Thyroid gland (tissue), 4 donors: ENCODE results near the gene BRMS1.

Source experiments
- POLR2A ChIP-seq, 2 donors: fragments of 450-650 bp; IDR thresholded peaks; one replicate each; pipeline ENCODE4 v1.6.1; 2017; ENCODE audit warnings: antibody characterized with exemption in 2 of 2, mild to moderate bottlenecking in 2 of 2, moderate library complexity in 1 of 2
- TF ChIP-seq, protein P1 (sequence below), 6 experiments: fragments of 200-600 bp in 3 of 6; fragments of 450-650 bp in 3 of 6; sonication (generic) in 3 of 6; IDR thresholded peaks; one replicate each; pipeline ENCODE4 v1.5.1; 2016 to 2019; ENCODE audit warnings: antibody characterized with exemption in 6 of 6, mild to moderate bottlenecking in 2 of 6, inconsistent platforms in 1 of 6, moderate library complexity in 1 of 6

DNA sequence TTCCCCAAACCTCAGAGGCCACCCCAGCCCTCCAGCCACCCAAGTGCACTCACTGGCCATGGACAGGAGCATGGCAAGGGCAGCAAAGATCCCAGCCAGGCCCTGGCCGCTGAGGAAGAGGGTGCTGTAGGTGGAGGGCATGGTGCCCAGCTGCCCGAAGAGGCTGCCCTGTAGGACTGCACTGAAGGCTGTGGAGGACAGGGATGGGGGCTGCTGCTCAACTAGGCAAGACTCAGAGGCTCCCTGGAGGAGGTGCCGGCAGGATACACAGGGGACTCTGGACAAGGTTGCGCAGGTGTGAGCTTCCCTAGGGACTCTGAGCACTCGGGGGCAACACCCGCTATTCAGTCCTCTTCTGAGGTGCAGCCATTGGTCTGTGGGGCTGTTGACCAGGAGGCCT, 23.6 kb upstream of the BRMS1 start:
- no peak for TF ChIP-seq POLR2A (IDR thresholded peaks at IDR 0.05)
- TF ChIP-seq, protein P1, sequence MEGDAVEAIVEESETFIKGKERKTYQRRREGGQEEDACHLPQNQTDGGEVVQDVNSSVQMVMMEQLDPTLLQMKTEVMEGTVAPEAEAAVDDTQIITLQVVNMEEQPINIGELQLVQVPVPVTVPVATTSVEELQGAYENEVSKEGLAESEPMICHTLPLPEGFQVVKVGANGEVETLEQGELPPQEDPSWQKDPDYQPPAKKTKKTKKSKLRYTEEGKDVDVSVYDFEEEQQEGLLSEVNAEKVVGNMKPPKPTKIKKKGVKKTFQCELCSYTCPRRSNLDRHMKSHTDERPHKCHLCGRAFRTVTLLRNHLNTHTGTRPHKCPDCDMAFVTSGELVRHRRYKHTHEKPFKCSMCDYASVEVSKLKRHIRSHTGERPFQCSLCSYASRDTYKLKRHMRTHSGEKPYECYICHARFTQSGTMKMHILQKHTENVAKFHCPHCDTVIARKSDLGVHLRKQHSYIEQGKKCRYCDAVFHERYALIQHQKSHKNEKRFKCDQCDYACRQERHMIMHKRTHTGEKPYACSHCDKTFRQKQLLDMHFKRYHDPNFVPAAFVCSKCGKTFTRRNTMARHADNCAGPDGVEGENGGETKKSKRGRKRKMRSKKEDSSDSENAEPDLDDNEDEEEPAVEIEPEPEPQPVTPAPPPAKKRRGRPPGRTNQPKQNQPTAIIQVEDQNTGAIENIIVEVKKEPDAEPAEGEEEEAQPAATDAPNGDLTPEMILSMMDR (IDR thresholded peaks at IDR 0.05): no peak
